Measurements from ENCODE around the gene ANKS1B.

DNA sequence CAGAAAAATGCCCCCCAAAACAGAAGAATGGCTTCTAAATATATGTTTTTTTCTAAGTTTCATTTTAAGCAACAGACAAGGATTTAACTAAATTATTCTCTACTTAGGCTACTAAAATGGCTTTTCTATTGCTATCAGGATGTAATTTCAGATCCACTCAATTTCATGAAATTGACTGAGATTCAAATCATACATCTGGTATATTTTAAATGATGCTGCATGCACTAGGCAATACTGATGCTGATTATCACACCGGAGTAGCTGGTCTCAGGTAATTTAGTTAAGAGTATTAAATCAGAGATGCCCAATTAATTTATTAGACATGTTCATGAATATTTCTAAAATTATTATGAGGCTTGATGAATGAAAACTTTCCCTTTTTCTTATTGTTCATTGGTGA is 1188.0 kb downstream of the ANKS1B start:
- TF ChIP-seq, protein P1, sequence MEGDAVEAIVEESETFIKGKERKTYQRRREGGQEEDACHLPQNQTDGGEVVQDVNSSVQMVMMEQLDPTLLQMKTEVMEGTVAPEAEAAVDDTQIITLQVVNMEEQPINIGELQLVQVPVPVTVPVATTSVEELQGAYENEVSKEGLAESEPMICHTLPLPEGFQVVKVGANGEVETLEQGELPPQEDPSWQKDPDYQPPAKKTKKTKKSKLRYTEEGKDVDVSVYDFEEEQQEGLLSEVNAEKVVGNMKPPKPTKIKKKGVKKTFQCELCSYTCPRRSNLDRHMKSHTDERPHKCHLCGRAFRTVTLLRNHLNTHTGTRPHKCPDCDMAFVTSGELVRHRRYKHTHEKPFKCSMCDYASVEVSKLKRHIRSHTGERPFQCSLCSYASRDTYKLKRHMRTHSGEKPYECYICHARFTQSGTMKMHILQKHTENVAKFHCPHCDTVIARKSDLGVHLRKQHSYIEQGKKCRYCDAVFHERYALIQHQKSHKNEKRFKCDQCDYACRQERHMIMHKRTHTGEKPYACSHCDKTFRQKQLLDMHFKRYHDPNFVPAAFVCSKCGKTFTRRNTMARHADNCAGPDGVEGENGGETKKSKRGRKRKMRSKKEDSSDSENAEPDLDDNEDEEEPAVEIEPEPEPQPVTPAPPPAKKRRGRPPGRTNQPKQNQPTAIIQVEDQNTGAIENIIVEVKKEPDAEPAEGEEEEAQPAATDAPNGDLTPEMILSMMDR (IDR thresholded peaks at IDR 0.05) = no peak
- TF ChIP-seq POLR2A (IDR thresholded peaks at IDR 0.05) = no peak
